HL-60/S4 treated with retinoic acid at 250 ng/mL for 4 days and 3 days (cell line): ENCODE measurements around the gene SLC44A1.

Source experiments
- in situ Hi-C: fragments of 300-500 bp; cut with MboI; formaldehyde crosslinking; loops from 2 replicates; pipeline ENCODE4 v1.7.0; 2022; ENCODE audit warnings: low sequenced_read_pairs

Gene SLC44A1

DNA sequence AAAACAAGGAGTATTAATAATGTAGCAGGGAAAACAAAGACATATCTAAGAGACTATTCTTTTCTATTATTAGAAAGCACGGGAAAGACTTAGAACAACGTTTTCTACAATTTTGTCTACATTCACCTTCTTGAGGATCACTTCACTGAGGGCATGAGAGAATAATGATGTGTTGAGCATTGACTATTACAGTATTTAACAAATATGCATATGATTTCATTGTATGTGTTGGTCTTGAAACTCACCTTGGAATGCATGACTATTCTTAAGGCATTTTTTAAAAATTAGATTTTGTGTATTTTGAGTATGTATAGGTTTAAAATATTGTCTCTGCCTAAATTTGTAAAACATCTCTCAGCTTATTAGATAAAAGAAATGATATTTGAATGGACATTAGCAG, 204.6 kb downstream of the SLC44A1 start:
- in situ Hi-C loops: no loop called here

DNA sequence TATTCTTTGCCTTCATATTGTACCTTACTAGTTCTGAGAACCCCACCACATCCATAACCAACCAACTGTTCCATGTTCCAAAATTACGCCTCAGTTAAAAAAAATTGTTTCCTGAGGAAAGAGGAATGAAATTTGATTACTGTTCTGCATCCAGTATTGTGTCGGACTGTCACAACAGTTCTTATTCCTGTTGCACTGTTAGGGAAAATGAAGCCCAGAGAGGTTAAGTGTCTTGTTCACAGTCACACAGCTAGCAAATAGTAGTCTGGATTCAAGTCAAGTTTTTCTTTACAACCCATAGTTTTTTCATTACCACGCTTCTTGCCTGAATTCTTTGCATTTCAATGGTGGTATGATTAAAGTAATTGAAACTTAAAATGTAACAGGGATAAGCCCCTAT, 207.7 kb downstream of the SLC44A1 start:
- in situ Hi-C loops: no loop called here

DNA sequence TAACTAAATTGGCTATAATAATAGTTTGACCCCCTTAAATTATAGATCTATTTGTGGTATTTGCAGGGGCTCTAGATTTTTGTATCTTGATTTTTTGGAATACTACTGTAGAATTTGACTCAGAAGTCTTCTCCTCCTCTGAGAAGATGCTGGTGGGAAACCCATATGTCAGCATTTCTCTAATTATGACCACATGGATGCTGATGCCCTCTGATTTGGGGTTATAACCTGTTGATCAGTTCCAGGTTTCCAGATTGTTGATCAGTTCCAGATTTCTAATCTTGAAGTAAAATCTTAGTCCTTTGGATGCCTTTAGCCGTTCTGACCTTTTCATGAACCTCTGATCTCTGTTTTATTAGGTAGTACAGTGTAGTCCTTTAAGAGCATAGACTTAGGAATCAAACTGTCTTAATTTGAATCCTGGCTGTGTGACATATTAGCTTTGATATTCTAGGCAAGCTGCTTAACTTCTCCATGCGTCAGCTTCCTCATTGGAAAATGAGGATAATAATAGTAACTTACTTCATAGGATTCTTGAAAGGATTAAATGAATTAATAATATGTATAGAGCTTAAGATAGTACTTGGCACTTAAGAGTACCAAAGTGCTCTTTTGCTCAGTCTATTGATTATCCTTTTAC, 211.5 kb downstream of the SLC44A1 start:
- in situ Hi-C loops: no loop called here

DNA sequence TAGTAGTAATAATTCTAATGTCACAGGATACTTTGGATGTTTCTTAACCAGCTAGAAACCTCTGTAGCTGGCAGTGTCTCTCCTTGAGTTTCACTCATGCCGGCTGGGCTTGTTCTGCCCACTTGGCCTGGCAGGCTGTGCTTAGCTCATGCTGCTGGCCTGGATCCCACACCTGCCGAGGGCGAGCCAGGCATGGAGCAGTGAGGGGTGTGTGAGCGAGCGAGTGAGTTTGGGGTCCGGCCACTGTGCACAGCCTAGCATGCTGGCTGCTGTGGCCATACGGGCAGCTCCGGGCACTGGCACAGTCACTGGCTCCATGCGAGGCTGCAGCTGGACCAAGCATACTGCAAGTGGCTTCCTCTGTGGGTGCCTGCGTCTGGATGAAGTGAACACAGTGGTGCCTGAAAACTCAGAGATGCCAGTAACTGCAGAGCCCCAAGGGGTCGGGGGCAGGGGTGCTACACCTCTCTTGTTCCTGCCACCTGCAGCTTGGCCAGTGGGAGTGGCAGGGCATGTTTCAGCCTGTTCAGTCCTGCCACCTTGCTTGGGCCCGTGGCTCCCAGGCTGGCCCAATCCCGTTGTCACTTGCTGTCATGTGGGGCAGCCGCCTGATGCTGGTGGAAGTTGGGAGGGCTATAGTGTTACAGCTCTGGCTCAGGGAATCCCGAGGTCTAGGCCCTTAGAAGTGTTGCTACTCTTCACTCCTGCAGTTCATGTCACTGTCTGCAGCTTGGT, 213.3 kb downstream of the SLC44A1 start:
- in situ Hi-C loops: no loop called here

DNA sequence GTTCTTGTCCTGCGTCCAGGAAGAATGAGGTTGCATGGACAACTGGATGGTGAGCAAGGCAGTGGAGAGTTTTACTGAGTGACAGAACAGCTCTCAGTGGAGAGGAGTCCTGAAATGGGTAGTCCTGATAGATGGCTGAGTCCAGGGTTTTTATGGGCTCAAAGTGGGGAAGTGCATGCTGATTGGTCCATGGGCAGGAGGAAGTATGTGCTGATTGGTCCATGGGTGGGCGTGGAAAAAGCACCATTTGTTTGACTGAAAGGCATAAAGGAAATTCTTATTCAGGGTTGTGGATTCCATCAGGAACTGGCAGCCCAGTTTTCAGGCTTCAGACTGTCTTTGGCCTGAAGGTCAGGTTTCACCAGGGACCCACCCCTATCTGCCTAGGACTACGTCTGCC, 214.0 kb downstream of the SLC44A1 start:
- in situ Hi-C loops: no loop called here

DNA sequence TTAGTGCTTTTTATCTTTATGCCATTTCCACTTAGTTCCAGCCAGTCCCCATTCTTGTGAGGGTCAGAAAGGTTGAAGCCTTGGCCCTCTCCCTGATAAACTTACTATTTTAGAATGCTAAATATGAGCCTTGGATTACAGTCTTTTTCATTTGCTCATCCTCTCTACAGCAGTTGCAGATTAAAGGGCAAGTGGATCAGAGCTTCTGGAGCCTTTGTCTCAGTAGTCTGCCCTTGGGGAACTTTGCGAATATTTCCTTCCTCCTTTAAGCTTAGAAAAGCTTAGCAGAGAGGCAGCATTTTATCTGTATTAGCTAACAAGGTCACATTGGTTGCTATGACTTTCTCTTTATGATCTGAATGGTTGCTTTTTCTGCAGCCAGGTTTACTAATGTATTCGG, 214.9 kb downstream of the SLC44A1 start:
- in situ Hi-C loops: no loop called here

DNA sequence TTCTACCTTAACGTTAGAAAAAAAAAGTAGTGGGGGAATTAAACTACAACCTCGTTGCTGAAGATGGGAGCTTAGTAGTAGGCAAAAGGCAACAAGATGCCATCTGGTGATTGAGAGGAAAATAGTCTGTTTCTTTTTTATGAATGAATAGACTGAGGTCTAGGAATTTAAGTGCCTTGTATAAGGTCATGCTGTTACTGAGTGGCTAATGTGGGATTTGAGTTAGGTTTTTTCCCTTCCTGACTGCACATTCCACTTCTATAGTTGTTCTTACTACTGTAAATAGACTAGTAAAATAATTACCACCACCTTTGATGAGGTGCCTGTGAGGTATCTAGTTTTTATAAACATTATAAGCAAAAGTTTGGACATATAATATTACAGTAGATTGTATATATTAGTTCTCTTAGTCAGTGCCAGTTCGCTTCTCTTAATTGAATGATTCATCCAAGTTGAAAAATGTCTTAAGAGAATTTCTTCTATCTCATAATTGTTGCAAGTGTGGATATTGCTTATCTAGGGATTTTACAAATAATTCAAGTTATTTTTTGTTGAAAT, 222.5 kb downstream of the SLC44A1 start:
- in situ Hi-C loops: no loop called here

DNA sequence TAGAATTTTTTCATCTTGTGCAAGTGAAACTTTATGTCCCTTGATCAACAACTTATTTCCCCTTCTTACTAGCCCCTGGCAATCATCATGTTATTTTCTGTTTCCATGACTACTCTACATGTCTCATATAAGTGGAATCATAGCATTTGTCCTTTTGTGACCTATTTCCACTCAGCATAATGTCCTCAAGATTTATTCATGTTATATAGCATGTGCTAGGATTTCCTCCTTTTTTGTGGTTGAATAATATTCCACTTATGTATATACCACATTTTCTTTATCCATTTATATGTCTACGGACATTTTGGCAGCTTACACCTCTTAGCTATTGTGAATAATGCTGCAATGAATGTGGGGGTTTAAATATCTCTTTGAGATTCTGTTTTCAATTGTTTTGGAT, 224.4 kb downstream of the SLC44A1 start:
- in situ Hi-C loops: no loop called here

DNA sequence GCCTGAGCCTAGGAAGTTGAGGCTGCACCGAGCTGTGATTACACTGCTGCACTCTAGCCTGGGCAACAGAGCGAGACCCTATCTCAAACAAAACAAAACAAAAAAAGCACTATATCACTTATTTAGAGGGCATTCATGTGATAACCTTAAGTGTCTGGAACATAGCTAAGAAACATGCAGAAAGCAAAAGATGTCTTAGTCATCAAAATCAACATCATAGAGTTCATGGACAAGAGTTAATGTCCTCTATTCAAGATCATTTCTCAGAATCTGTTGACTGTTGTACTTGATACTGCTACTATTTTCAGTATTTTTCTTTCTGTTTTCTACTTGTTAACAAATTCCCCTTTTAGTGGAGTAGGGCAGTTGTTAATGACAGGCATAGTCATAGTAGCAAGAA, 228.8 kb downstream of the SLC44A1 start:
- in situ Hi-C loops: no loop called here

DNA sequence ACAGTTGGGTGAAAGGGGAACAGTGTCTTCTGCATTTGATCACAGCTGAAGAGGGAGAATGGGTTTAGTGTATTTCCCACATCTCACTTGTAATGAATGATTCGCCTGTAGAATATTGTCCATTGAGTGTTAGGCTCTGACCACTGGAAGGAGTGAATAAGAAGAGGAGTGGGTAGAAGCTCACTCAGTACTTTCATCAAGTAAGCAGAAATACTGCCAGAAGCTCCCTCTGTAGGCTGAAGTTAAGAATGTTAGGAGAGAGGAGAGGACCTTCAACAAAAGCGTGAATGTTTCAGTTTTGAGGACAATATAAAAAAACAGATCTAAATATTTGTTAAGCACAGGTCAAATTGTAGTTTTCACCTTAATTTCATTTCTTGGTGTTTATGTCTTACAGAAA, 230.9 kb downstream of the SLC44A1 start:
- in situ Hi-C loops: no loop called here

DNA sequence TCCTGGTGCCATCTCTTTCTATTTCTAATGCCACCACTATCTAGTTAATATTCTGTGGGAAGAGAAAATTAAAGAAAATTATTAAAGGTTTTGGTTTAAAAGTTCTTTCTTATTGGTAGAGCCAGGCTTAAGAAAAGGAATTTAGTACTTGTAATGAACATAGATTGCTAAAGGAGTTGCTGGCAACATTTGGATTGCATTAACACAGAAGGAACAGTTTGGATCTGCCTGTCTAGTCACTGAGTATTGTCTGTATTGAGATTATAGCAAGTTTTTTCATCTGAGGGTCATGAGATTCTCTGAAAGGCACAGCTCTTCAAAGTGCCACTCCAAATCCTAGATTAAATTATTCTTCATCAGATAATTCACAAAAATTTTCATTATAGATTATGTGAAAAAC, 235.4 kb downstream of the SLC44A1 start:
- in situ Hi-C loops: no loop called here

DNA sequence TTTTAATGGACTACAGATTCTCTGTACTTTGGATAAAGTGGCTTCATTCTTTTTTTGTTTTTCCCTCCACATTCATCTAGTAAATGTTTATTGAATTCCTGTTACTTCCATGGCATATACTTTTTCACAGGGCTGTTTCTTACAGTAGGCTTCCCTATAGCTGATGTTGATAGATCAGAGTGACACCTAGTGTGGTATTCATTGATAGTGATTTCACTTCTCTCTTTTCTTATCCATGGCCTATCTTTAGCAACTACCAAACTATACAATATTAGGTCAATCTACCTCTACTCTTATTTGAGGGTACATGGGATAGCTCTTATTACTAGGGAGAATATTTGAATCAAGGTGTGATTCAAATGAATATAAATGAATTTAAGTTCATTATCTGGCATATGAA, 239.2 kb downstream of the SLC44A1 start:
- in situ Hi-C loops: no loop called here

DNA sequence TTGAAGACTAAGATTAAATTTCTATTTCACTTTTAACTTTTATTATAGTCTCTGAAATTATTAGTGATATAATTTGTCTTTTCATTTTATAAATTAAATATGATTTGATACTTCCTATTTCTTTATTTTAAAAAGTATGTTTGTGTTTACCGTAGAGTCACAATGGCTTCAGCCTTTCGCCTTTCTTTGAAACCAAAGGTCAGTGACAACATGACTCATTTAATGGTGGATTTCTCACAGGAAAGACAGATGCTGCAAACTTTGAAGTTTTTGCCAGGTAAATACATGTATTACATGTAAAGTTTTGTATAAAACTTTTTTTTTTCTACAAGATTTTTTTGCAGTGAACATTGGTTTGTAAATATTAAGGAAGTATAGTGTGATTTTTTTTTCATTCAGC, 239.8 kb downstream of the SLC44A1 start:
- in situ Hi-C loops: no loop called here

DNA sequence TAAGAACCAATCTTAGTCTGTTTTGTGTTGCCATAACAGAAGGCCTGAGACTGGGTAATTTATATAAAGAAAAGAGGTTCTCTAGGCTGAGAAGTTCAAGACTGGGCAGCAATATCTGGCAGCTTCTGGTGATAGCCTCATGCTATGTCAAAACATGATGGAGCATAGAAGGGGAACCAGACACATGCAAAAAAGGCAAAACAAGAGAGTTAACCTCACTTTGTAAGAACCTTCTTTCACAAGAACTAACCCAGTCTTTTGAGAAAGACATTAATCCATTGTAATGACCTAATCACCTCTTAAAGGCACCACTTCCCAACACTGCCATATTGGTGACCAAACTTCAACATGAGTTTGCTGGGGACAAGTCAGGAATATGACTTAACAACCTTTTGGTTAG, 240.7 kb downstream of the SLC44A1 start:
- in situ Hi-C loops: no loop called here
